ENCODE data around the gene PPP1R14C. TPM values are rescaled to one million over a fixed set of nuclear protein-coding genes. Genes with fewer than 3 reads are reported as not detected.
A peak's percentile ranks its signal among the peaks of the same experiment; 100 is the strongest.

The PPP1R14C gene
- total and polyA plus RNA-seq, 7 donors, result under 0.01 to 37.0 (median 19.8) TPM; not detected in 2

GRCh38 chr6:150159757-150160156, 16.9 kb downstream of the PPP1R14C start:
- Histone ChIP-seq H3K4me1 (no peaks in the 10 kb centered on the region), H3K27me3 (no peaks in the 10 kb centered on the region), H3K36me3 (no peaks in the 10 kb centered on the region), H3K27ac (no peak overlapping the region), H3K9me3 (no peaks in the 10 kb centered on the region), H3K4me3 (no peak overlapping the region)
- DNase-seq, result no peak
- intact Hi-C loops (cut with DNase I), result no loop called here
- no peak for TF ChIP-seq CTCF (IDR thresholded peaks at IDR 0.05)
- TF ChIP-seq POLR2AphosphoS5 (IDR thresholded peaks at IDR 0.05), result no peak
- no peak for TF ChIP-seq EP300 (IDR thresholded peaks at IDR 0.05)
- no peak for TF ChIP-seq POLR2A (IDR thresholded peaks at IDR 0.05)
- WGBS, 2 donors, result 90 to 92% methylated on average over 4 of the region's 4 CpGs

- Histone ChIP-seq H3K4me1 (peaks cover 0 to 8% (median 0%) of the 10 kb centered on the region in 4 donors), H3K4me3 (no peak overlapping the region), H3K36me3 (no peaks in the 10 kb centered on the region), H3K9me3 (no peaks in the 10 kb centered on the region), H3K27me3 (no peaks in the 10 kb centered on the region), H3K27ac (no peak overlapping the region)
- intact Hi-C loops (cut with DNase I), result no loop called here
- no peak for TF ChIP-seq EP300 (IDR thresholded peaks at IDR 0.05)
- no peak for TF ChIP-seq CTCF (IDR thresholded peaks at IDR 0.05)
- no peak for TF ChIP-seq POLR2A (IDR thresholded peaks at IDR 0.05)
- no peak for TF ChIP-seq POLR2AphosphoS5 (IDR thresholded peaks at IDR 0.05)
- DNase-seq, result no peak
- 94 to 95% methylated on average over 3 of the region's 3 CpGs for WGBS, 2 donors
These were observed 21.1 kb downstream of the PPP1R14C start for GRCh38 chr6:150163970-150164369.

- no peak overlapping the region for H3K4me3 ChIP-seq
- TF ChIP-seq CTCF (IDR thresholded peaks at IDR 0.05), result no peak
- TF ChIP-seq POLR2AphosphoS5 (IDR thresholded peaks at IDR 0.05), result peak in 3 of 4 donors; percentile 5 to 55 (median 48)
- no peaks in the 10 kb centered on the region for H3K27me3 ChIP-seq
- no peak for DNase-seq
- no peaks in the 10 kb centered on the region for H3K9me3 ChIP-seq
- peak overlapping the region in 2 of 4 donors; percentile 12 to 62 for H3K27ac ChIP-seq
- intact Hi-C loops (cut with DNase I), result no loop called here
- H3K36me3 ChIP-seq, result no peaks in the 10 kb centered on the region
- H3K4me1 ChIP-seq, result peaks cover 0 to 8% (median 0%) of the 10 kb centered on the region in 4 donors
These were observed 22.3 kb downstream of the PPP1R14C start for GRCh38 chr6:150165020-150165702.

GRCh38 chr6:150167479-150167873, 24.6 kb downstream of the PPP1R14C start:
- no peak for TF ChIP-seq EP300 (IDR thresholded peaks at IDR 0.05)
- TF ChIP-seq POLR2AphosphoS5 (IDR thresholded peaks at IDR 0.05), result no peak
- TF ChIP-seq POLR2A (IDR thresholded peaks at IDR 0.05), result no peak
- TF ChIP-seq CTCF (IDR thresholded peaks at IDR 0.05), result no peak
- Histone ChIP-seq H3K36me3 (no peaks in the 10 kb centered on the region), H3K9me3 (no peaks in the 10 kb centered on the region), H3K27me3 (no peaks in the 10 kb centered on the region), H3K27ac (no peak overlapping the region), H3K4me3 (no peak overlapping the region), H3K4me1 (peaks cover 0 to 8% (median 0%) of the 10 kb centered on the region in 4 donors)
- 82 to 85% methylated on average over 6 of the region's 6 CpGs for WGBS, 2 donors
- DNase-seq, result no peak
- intact Hi-C loops (cut with DNase I), result no loop called here

GRCh38 chr6:150169181-150169580, 26.3 kb downstream of the PPP1R14C start:
- H3K4me1 ChIP-seq, result peaks cover 0 to 8% (median 0%) of the 10 kb centered on the region in 4 donors
- 63 to 68% methylated on average over 2 of the region's 2 CpGs for WGBS, 2 donors
- DNase-seq, result no peak
- TF ChIP-seq POLR2AphosphoS5 (IDR thresholded peaks at IDR 0.05), result no peak
- no peak for TF ChIP-seq POLR2A (IDR thresholded peaks at IDR 0.05)
- no peak for TF ChIP-seq EP300 (IDR thresholded peaks at IDR 0.05)
- no peak for TF ChIP-seq CTCF (IDR thresholded peaks at IDR 0.05)
- no peaks in the 10 kb centered on the region for H3K9me3 ChIP-seq
- no peak overlapping the region for H3K4me3 ChIP-seq
- H3K27me3 ChIP-seq, result no peaks in the 10 kb centered on the region
- H3K36me3 ChIP-seq, result no peaks in the 10 kb centered on the region
- H3K27ac ChIP-seq, result no peak overlapping the region
- intact Hi-C loops (cut with DNase I), result no loop called here
